SK-N-SH (cell line): ENCODE results near the gene UBR3. TPM values are rescaled to one million over a fixed set of nuclear protein-coding genes. Genes with fewer than 3 reads are reported as not detected.

Experiments
- CTCF ChIA-PET: fragments of 300-600, 350-600 bp; formaldehyde crosslinking; extraction: SDS; loops from one replicate; lab custom pipeline; 2021; lab: Yijun Ruan, JAX
- POLR2A ChIA-PET: fragments of 350-600 bp; sonication (Branson Sonifier 250); formaldehyde crosslinking; extraction: SDS; loops from one replicate; lab custom pipeline; 2020; ENCODE audit warnings: antibody characterized with exemption, inconsistent platforms; lab: Yijun Ruan, JAX
- DNase-seq: peaks from one replicate; pipeline ENCODE4 v3.0.0; 2012
- H2AFZ ChIP-seq: fragments of 200-600 bp; sonication (generic); 2 replicates; pipeline ENCODE4 v1.8.1; 2016; ENCODE audit warnings: antibody characterized with exemption, mild to moderate bottlenecking, low read depth
- H3F3A ChIP-seq: fragments of 200-600 bp; sonication (generic); replicated peaks from 2 replicates; pipeline ENCODE3; 2016; ENCODE audit warnings: antibody characterized with exemption, mild to moderate bottlenecking; ENCODE audit not compliant: insufficient read depth
- H3K27ac ChIP-seq, 2 experiments: fragments of 200-500 bp in 1 of 2; fragments of 200-600 bp in 1 of 2; sonication (Bioruptor generic) in 1 of 2; sonication (generic), shearing (Covaris generic) in 1 of 2; 2 replicates each; pipeline versions ENCODE4 v1.5.1 to v1.6.1; 2014 to 2016; ENCODE audit warnings: low read depth in 2 of 2, inconsistent platforms in 1 of 2, low read length in 1 of 2, mild to moderate bottlenecking in 1 of 2, mixed read lengths in 1 of 2
- H3K27me3 ChIP-seq: fragments of 200-600 bp; sonication (generic), shearing (Covaris generic); 2 replicates; pipeline ENCODE4 v1.6.1; 2016; ENCODE audit warnings: mixed run types; ENCODE audit not compliant: insufficient read depth
- H3K36me3 ChIP-seq, 2 experiments: fragments of 200-500 bp in 1 of 2; fragments of 200-600 bp in 1 of 2; sonication (Bioruptor generic) in 1 of 2; sonication (generic) in 1 of 2; replicated peaks in 1 of 2; 2 replicates each; pipeline versions ENCODE3 to v1.5.1; 2014 to 2016; ENCODE audit warnings: low read length in 1 of 2, mild to moderate bottlenecking in 1 of 2; ENCODE audit not compliant: insufficient read depth in 2 of 2, control insufficient read depth in 1 of 2
- H3K4me1 ChIP-seq, 2 experiments: fragments of 200-500 bp in 1 of 2; fragments of 200-600 bp in 1 of 2; sonication (Bioruptor generic) in 1 of 2; sonication (generic), shearing (Covaris generic) in 1 of 2; 2 replicates each; pipeline versions ENCODE4 v1.5.1 to v1.6.1; 2014 to 2016; ENCODE audit warnings: low read depth in 1 of 2, low read length in 1 of 2, mixed run types in 1 of 2; ENCODE audit not compliant: insufficient read depth in 2 of 2, control insufficient read depth in 1 of 2
- H3K4me2 ChIP-seq: fragments of 200-600 bp; sonication (generic), shearing (Covaris generic); 2 replicates; pipeline ENCODE4 v1.6.1; 2017; ENCODE audit warnings: mixed run types
- H3K4me3 ChIP-seq, 2 experiments: fragments of 200-500 bp in 1 of 2; fragments of 200-600 bp in 1 of 2; sonication (Bioruptor generic) in 1 of 2; sonication (generic), shearing (Covaris generic) in 1 of 2; 2 replicates each; pipeline versions ENCODE4 v1.5.1 to v1.8.1; 2014 to 2016; ENCODE audit warnings: low read depth in 2 of 2, inconsistent platforms in 1 of 2, low read length in 1 of 2, mild to moderate bottlenecking in 1 of 2, mixed read lengths in 1 of 2, moderate library complexity in 1 of 2
- H3K79me2 ChIP-seq: fragments of 200-600 bp; sonication (generic); 2 replicates; pipeline ENCODE4 v1.8.1; 2017; ENCODE audit warnings: mild to moderate bottlenecking; ENCODE audit not compliant: insufficient read depth
- H3K9ac ChIP-seq: fragments of 200-600 bp; sonication (generic); 2 replicates; pipeline ENCODE4 v1.6.1; 2017; ENCODE audit warnings: mixed run types
- H3K9me2 ChIP-seq: fragments of 200-600 bp; sonication (generic); 2 replicates; pipeline ENCODE4 v1.6.1; 2017; ENCODE audit warnings: mixed run types
- H3K9me3 ChIP-seq: fragments of 200-600 bp; sonication (generic); 2 replicates; pipeline ENCODE4 v1.6.1; 2017; ENCODE audit warnings: mixed run types, mild to moderate bottlenecking, moderate library complexity
- H4K20me1 ChIP-seq: fragments of 200-600 bp; sonication (generic); 2 replicates; pipeline ENCODE4 v1.6.1; 2017; ENCODE audit warnings: mild to moderate bottlenecking, mixed run types; ENCODE audit not compliant: insufficient read depth
- CHD2 ChIP-seq: fragments of 150-350 bp; IDR thresholded peaks from 2 replicates; pipeline ENCODE4 v1.6.1; 2018; ENCODE audit warnings: low read length; ENCODE audit not compliant: partially characterized antibody
- ELF1 ChIP-seq: IDR thresholded peaks from 2 replicates; pipeline ENCODE4 v1.4.0; 2012
- EZH2phosphoT487 ChIP-seq: fragments of 200-600 bp; sonication (generic); IDR thresholded peaks from 2 replicates; pipeline ENCODE4 v1.6.1; 2017; ENCODE audit warnings: low read depth, mixed run types, mild to moderate bottlenecking, antibody characterized with exemption, moderate library complexity, borderline replicate concordance
- FOSL2 ChIP-seq: IDR thresholded peaks from 2 replicates; pipeline ENCODE4 v1.4.0; 2012; ENCODE audit warnings: low read depth, mild to moderate bottlenecking, moderate library complexity, borderline replicate concordance
- FOXM1 ChIP-seq: IDR thresholded peaks from 2 replicates; pipeline ENCODE4 v1.4.0; 2012; ENCODE audit warnings: low read depth, mild to moderate bottlenecking
- JUND ChIP-seq: IDR thresholded peaks from 2 replicates; pipeline ENCODE4 v1.4.0; 2012
- NRF1 ChIP-seq: IDR thresholded peaks from 2 replicates; pipeline ENCODE4 v1.6.1; 2012; ENCODE audit warnings: low read depth, mild to moderate bottlenecking, low read length
- PBX3 ChIP-seq: IDR thresholded peaks from 2 replicates; pipeline ENCODE4; 2012
- POLR2AphosphoS5 ChIP-seq: IDR thresholded peaks from 2 replicates; pipeline ENCODE4 v1.6.1; 2012; ENCODE audit warnings: low read depth, low read length
- RCOR1 ChIP-seq: fragments of 150-350 bp; IDR thresholded peaks from 2 replicates; pipeline ENCODE4 v1.6.1; 2017; ENCODE audit warnings: antibody characterized with exemption, low read length
- REST ChIP-seq: IDR thresholded peaks from 2 replicates; pipeline ENCODE4 v1.6.1; 2012; ENCODE audit warnings: mild to moderate bottlenecking, low read depth, low read length, moderate library complexity
- RFX5 ChIP-seq: IDR thresholded peaks from 2 replicates; pipeline ENCODE4 v1.6.1; 2012; ENCODE audit warnings: mild to moderate bottlenecking, improper control_type of control experiment, low read length
- RXRA ChIP-seq: IDR thresholded peaks from 2 replicates; pipeline ENCODE4 v1.4.0; 2012; ENCODE audit warnings: low read depth, mild to moderate bottlenecking, borderline replicate concordance
- SMC3 ChIP-seq: IDR thresholded peaks from 2 replicates; pipeline ENCODE4 v1.6.1; 2012; ENCODE audit warnings: low read depth, low read length, improper control_type of control experiment
- TCF12 ChIP-seq: IDR thresholded peaks from 2 replicates; pipeline ENCODE4 v1.4.0; 2012
- TEAD4 ChIP-seq: IDR thresholded peaks from 2 replicates; pipeline ENCODE4 v1.4.0; 2012; ENCODE audit warnings: mild to moderate bottlenecking, borderline replicate concordance; ENCODE audit not compliant: insufficient read depth
- YY1 ChIP-seq: IDR thresholded peaks from 2 replicates; pipeline ENCODE4 v1.4.0; 2012; ENCODE audit warnings: low read depth, mild to moderate bottlenecking
- WGBS: methylation state at CpG from one replicate; pipeline ENCODE4 v1.1.6; 2017; ENCODE audit warnings: low lambda C conversion rate; 5-methylcytosine and 5-hydroxymethylcytosine counted together
- polyA plus RNA-seq, 3 experiments: library from polyadenylated mRNA; depleted of rRNA; stranded (reverse); fragments of >200 nt; gene quantifications; 2 replicates each; pipeline ENCODE4 v1.2.3, GENCODE V29; 2012
- TF ChIP-seq, protein P1 (sequence below): IDR thresholded peaks from 2 replicates; pipeline ENCODE4 v1.4.0; 2012; ENCODE audit warnings: low read depth

UBR3 gene
- polyA plus RNA-seq, 1 of the 3 experiments (the other 2 are of a cell fraction), result 5.2 TPM

- no peak for TF ChIP-seq RXRA
- no peak for TF ChIP-seq EZH2phosphoT487
- TF ChIP-seq, all 33 proteins: peak for 0
- ChIA-PET CTCF (interaction anchor here (0.7 kb wide), 1 partner anchor 731 kb away, joined by 3 read pairs; no protein-coding TSS in a partner anchor), POLR2A (no interaction called here)
- H3K4me1 ChIP-seq, result no peaks in the 10 kb centered on the region
- H3F3A ChIP-seq, result no peaks in the 10 kb centered on the region
- no peak overlapping the region for H3K9ac ChIP-seq
- WGBS, result 96% methylated on average over 3 of the region's 3 CpGs
- no peak overlapping the region for H3K4me3 ChIP-seq
- no peak overlapping the region for H3K27ac ChIP-seq
- H4K20me1 ChIP-seq, result no peaks in the 10 kb centered on the region
- no peaks in the 10 kb centered on the region for H3K9me2 ChIP-seq
- peaks cover 6% of the 10 kb centered on the region for H3K9me3 ChIP-seq
- H3K4me2 ChIP-seq, result no peak overlapping the region
- H3K27me3 ChIP-seq, result no peaks in the 10 kb centered on the region
- H2AFZ ChIP-seq, result no peak overlapping the region
- no peak for DNase-seq
- H3K36me3 ChIP-seq, result peaks cover 2 to 24% of the 10 kb centered on the region in 2 experiments
- H3K79me2 ChIP-seq, result peaks cover 10% of the 10 kb centered on the region; the same call in 1 of the 2 replicates
Observed at GRCh38 chr2:169977530-169977929, 150.3 kb downstream of the UBR3 start.

DNA sequence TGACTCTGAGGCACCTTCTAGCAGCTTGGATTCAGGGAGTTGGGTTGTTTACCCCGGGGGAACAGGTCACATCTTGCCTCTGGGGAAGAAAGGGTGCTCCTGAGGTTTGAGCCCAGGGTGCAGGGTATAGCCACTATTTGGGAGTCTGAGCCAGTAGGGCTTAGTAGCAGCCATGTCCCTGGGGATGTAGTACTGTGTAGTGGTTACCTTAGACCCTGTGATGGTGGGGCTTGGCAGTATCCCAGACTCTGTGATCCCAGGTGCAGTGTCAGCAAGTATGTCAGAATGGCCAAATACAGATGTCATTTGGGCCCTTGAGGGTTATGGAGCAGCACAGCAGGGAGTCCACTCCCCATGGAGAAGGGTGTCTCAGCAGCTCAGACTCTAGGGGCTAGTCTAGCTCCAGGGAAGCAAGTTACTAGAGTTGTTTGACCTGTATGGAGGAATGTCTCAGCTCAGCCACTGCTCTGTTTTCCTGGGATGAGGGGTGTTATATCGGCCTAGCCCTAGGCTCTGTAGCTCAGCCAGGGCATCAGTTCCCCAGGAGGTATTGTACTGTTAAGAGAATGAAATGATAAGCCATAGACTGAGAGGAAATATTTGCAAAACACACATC lies 151.3 kb downstream of the UBR3 start:
- Histone ChIP-seq H3K4me2 (no peak overlapping the region), H3K4me3 (no peak overlapping the region), H3K79me2 (peaks cover 10% of the 10 kb centered on the region; the same call in 1 of the 2 replicates), H3K9me3 (peaks cover 6% of the 10 kb centered on the region), H3F3A (no peaks in the 10 kb centered on the region), H3K9me2 (no peaks in the 10 kb centered on the region), H4K20me1 (no peaks in the 10 kb centered on the region), H3K4me1 (no peaks in the 10 kb centered on the region), H2AFZ (no peak overlapping the region), H3K9ac (no peak overlapping the region), H3K27ac (no peak overlapping the region), H3K27me3 (no peaks in the 10 kb centered on the region)
- WGBS, result 87% methylated on average over 2 of the region's 2 CpGs
- DNase-seq, result no peak
- ChIA-PET POLR2A (no interaction called here), CTCF (no interaction called here)
- TF ChIP-seq NRF1 (no peak), FOXM1 (no peak), JUND (no peak), FOSL2 (no peak), POLR2AphosphoS5 (no peak), PBX3 (no peak), TCF12 (no peak), RCOR1 (no peak), TEAD4 (no peak), ELF1 (no peak), EZH2phosphoT487 (no peak), REST (no peak), CHD2 (no peak), YY1 (no peak), RFX5 (no peak), SMC3 (no peak)
- TF ChIP-seq, protein P1, sequence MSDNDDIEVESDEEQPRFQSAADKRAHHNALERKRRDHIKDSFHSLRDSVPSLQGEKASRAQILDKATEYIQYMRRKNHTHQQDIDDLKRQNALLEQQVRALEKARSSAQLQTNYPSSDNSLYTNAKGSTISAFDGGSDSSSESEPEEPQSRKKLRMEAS, result no peak
- TF ChIP-seq, all 33 proteins: peak for 0
- H3K36me3 ChIP-seq, result peaks cover 2 to 24% of the 10 kb centered on the region in 2 experiments
